ENCODE results near the gene GRM7. TPM values are rescaled to one million over a fixed set of nuclear protein-coding genes. Genes with fewer than 3 reads are reported as not detected.

The GRM7 gene
- total and polyA plus RNA-seq, 2 experiments from 2014 or later, result 0.40 TPM; not detected in 1

- TF ChIP-seq ZNF462 (CRISPR knock-in tag; IDR thresholded peaks at IDR 0.05) (no peak), JUNB (IDR thresholded peaks at IDR 0.05; ENCODE audit: unreplicated experiment) (no peak), STAT1 (IDR thresholded peaks at IDR 0.05; ENCODE audit: unreplicated experiment) (no peak), CREB1 (CRISPR knock-in tag; IDR thresholded peaks at IDR 0.05; ENCODE audit: low read depth) (no peak), ETS1 (IDR thresholded peaks at IDR 0.05) (no peak), EZH2 (IDR thresholded peaks at IDR 0.05; ENCODE audit: low read depth, unreplicated experiment) (no peak), ZNF331 (CRISPR knock-in tag; IDR thresholded peaks at IDR 0.05; ENCODE audit: low read depth) (no peak), CTCF (conservative IDR thresholded peaks at IDR 0.05; ENCODE audit: low read depth in 2 of 2) (no peak)
Measured at GRCh38 chr3:7381741-7382140, 520.8 kb downstream of the GRM7 start (continued).
